OCI-LY3 (cell line): ENCODE measurements around the gene FARP1.

Source experiments
- H2AFZ ChIP-seq: fragments of 200-600, 300-600 bp; shearing (Covaris generic); 2 replicates; pipeline ENCODE4 v1.6.0; 2014; ENCODE audit warnings: antibody characterized with exemption, low read depth, low read length
- H3K27ac ChIP-seq: fragments of 200-600, 300-600 bp; sonication (generic); 2 replicates; pipeline ENCODE4 v1.5.1; 2014; ENCODE audit warnings: mild to moderate bottlenecking, low read length, moderate library complexity, mixed read lengths
- H3K27me3 ChIP-seq: fragments of 200-600, 300-600 bp; sonication (generic); 2 replicates; pipeline ENCODE4 v1.6.1; 2014; ENCODE audit warnings: low read depth, low read length, mixed read lengths
- H3K36me3 ChIP-seq: fragments of 200-600, 300-600 bp; sonication (generic); replicated peaks from 2 replicates; pipeline ENCODE3; 2014; ENCODE audit warnings: low read depth, low read length, mixed read lengths
- H3K4me1 ChIP-seq: fragments of 300-600, 200-600 bp; sonication (generic); 2 replicates; pipeline ENCODE4 v1.6.1; 2014; ENCODE audit warnings: low read length, mixed read lengths
- H3K4me2 ChIP-seq: fragments of 200-600, 300-600 bp; sonication (generic); 2 replicates; pipeline ENCODE4 v1.6.1; 2014; ENCODE audit warnings: low read length, mixed read lengths
- H3K4me3 ChIP-seq: fragments of 300-600, 200-600 bp; sonication (generic); 2 replicates; pipeline ENCODE4 v1.5.1; 2014; ENCODE audit warnings: antibody characterized with exemption, mild to moderate bottlenecking, low read length, moderate library complexity
- H3K79me2 ChIP-seq: fragments of 300-600, 200-600 bp; shearing (Covaris generic); 2 replicates; pipeline ENCODE4 v1.6.1; 2014; ENCODE audit warnings: mild to moderate bottlenecking, low read length, mixed read lengths
- H3K9ac ChIP-seq: fragments of 300-600, 200-600 bp; shearing (Covaris generic); 2 replicates; pipeline ENCODE4 v1.6.0; 2014; ENCODE audit warnings: mild to moderate bottlenecking, low read length, moderate library complexity
- H3K9me3 ChIP-seq: fragments of 200-600, 300-600 bp; shearing (Covaris generic); 2 replicates; pipeline ENCODE4 v1.6.1; 2014; ENCODE audit warnings: low read length, mixed read lengths; ENCODE audit not compliant: insufficient read depth
- H4K20me1 ChIP-seq: fragments of 200-600, 300-600 bp; sonication (generic); 2 replicates; pipeline ENCODE4 v1.6.1; 2016; ENCODE audit warnings: low read length, mixed read lengths; ENCODE audit not compliant: insufficient read depth
- EZH2phosphoT487 ChIP-seq: fragments of 200-600 bp; shearing (Covaris generic); IDR thresholded peaks from 2 replicates; pipeline ENCODE4 v1.6.1; 2018; ENCODE audit warnings: antibody characterized with exemption, mixed run types, low read depth
- TF ChIP-seq, protein P1 (sequence below): fragments of 200-600, 300-600 bp; sonication (generic); IDR thresholded peaks from 2 replicates; pipeline ENCODE4 v1.5.1; 2014; ENCODE audit warnings: antibody characterized with exemption, low read length, low read depth

The FARP1 gene

DNA sequence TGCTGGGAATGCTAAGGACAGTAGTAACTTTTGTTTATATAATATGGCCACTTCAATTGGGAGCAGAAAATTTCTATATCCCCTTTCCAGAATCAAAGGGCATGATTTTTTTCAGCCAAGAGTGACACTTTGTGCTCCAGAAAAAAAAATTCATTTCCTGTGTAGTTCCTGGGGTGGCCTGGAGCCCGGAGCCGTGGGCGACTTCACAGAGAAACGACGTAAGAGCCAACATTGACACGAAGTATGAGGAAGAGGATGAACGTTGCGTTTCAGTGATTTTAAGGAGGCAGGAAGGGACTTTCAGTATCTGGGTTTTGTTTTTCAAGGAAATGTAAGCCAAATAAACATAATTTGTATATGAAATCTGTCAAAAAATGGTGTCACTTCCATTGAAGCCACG, 246.4 kb downstream of the FARP1 start:
- H3K79me2 ChIP-seq, result no peaks in the 10 kb centered on the region
- H3K9ac ChIP-seq, result no peak overlapping the region
- H3K27ac ChIP-seq, result no peak overlapping the region
- H3K9me3 ChIP-seq, result no peaks in the 10 kb centered on the region
- H2AFZ ChIP-seq, result no peak overlapping the region
- H3K36me3 ChIP-seq, result no peaks in the 10 kb centered on the region
- 0 out of 2 replicates have a peak, but pooled peaks cover 2% of the 10 kb centered on the region for H3K27me3 ChIP-seq
- no peaks in the 10 kb centered on the region for H4K20me1 ChIP-seq
- TF ChIP-seq EZH2phosphoT487, result no peak
- TF ChIP-seq, protein P1, sequence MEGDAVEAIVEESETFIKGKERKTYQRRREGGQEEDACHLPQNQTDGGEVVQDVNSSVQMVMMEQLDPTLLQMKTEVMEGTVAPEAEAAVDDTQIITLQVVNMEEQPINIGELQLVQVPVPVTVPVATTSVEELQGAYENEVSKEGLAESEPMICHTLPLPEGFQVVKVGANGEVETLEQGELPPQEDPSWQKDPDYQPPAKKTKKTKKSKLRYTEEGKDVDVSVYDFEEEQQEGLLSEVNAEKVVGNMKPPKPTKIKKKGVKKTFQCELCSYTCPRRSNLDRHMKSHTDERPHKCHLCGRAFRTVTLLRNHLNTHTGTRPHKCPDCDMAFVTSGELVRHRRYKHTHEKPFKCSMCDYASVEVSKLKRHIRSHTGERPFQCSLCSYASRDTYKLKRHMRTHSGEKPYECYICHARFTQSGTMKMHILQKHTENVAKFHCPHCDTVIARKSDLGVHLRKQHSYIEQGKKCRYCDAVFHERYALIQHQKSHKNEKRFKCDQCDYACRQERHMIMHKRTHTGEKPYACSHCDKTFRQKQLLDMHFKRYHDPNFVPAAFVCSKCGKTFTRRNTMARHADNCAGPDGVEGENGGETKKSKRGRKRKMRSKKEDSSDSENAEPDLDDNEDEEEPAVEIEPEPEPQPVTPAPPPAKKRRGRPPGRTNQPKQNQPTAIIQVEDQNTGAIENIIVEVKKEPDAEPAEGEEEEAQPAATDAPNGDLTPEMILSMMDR, result no peak
- no peak overlapping the region for H3K4me3 ChIP-seq
- no peak overlapping the region for H3K4me2 ChIP-seq
- peaks cover 35% of the 10 kb centered on the region for H3K4me1 ChIP-seq

DNA sequence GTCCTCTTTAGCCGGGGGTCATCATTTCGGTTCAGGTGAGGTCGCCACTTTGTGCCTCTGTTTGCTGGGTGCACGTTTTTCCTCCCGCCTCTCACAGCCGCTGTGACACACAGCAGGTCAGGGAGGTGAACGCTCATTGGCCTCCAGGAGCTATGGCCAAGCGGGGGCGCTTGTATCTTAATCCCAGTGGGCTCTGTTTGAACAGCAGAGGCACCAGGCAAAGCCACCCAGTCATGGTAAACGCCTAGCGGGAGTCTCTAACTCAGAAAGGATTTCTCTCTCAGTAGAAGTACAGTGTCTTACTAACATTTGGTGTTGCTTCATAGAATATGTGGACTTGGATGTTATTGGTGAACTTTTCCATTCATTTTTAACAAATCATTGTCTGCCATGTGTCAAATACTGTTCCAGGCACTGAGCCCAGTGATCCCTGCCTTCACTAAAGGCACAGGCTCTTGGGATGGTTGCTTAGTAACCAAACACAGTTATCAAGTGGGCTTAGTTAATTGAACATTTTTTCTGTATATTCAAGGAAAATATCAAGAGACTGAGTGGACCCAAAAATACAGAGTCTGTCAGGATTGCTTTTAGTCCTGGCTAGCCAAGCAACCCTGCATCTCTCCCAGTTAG, 247.3 kb downstream of the FARP1 start:
- no peak overlapping the region for H2AFZ ChIP-seq
- no peaks in the 10 kb centered on the region for H3K9me3 ChIP-seq
- H3K4me3 ChIP-seq, result no peak overlapping the region
- no peaks in the 10 kb centered on the region for H3K79me2 ChIP-seq
- no peaks in the 10 kb centered on the region for H3K27me3 ChIP-seq
- no peak overlapping the region for H3K27ac ChIP-seq
- H3K36me3 ChIP-seq, result no peaks in the 10 kb centered on the region
- H3K9ac ChIP-seq, result no peak overlapping the region
- H4K20me1 ChIP-seq, result no peaks in the 10 kb centered on the region
- no peak for TF ChIP-seq EZH2phosphoT487
- TF ChIP-seq, protein P1, result no peak
- peak overlapping the region; percentile 50 for H3K4me2 ChIP-seq
- peaks cover 27% of the 10 kb centered on the region for H3K4me1 ChIP-seq

DNA sequence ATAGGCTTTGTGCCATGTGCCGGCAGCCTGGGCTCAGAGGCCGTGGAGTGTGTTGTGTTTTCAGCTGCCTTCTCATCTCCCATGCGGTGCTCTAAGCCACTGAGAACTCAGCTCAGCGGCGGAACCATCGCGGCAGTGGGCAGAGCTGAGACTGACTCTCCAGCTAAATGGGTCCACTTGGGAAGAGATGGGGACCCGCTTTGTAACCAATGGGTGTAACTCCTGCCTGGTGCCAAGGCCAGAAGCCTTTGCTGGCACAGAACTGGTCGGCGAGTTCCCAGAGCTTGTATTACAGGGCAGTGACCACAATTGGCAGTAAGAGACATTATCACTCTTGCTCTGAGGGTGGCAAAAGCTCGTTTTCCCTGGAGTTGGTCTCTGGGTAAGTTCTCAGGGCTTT, 251.0 kb downstream of the FARP1 start:
- H3K9ac ChIP-seq, result no peak overlapping the region
- H2AFZ ChIP-seq, result no peak overlapping the region
- H3K36me3 ChIP-seq, result no peaks in the 10 kb centered on the region
- H3K4me1 ChIP-seq, result peaks cover 27% of the 10 kb centered on the region
- TF ChIP-seq EZH2phosphoT487, result no peak
- H3K79me2 ChIP-seq, result no peaks in the 10 kb centered on the region
- no peak overlapping the region for H3K4me3 ChIP-seq
- H3K27ac ChIP-seq, result no peak overlapping the region
- H3K4me2 ChIP-seq, result no peak overlapping the region
- H4K20me1 ChIP-seq, result no peaks in the 10 kb centered on the region
- no peaks in the 10 kb centered on the region for H3K27me3 ChIP-seq
- no peaks in the 10 kb centered on the region for H3K9me3 ChIP-seq

DNA sequence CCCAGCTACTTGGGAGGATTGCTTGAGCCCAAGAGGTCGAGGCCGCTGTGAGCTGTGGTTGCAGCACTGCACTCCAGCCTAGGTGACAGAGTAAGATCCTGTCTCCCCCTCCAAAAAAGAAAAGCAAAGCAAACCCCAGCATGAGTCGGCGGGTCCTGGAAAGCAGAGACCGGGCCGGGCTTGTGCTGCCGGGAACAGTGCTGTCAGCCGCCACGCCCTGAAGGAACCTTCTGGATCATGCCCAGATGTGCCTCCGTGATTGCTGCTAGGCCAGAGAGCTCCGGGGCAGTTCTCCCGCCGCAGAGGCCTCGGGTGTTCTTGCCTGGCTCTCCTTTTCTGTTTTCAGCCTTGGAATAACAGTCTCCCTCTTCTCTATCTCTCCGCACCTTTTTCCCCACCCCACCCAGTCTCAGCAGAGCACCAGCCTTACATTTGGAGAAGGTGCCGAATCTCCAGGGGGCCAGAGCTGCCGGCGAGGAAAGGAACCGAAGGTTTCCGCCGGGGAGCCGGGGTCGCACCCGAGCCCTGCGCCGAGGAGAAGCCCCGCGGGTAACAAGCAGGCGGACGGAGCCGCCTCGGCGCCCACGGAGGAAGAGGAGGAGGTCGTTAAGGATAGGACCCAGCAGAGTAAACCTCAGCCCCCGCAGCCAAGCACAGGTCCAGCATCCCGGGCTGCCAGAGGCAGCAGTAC, 252.1 kb downstream of the FARP1 start:
- TF ChIP-seq, protein P1, result no peak
- TF ChIP-seq EZH2phosphoT487, result no peak
- Histone ChIP-seq H3K4me1 (peaks cover 27% of the 10 kb centered on the region), H3K9ac (no peak overlapping the region), H2AFZ (no peak overlapping the region), H3K4me3 (no peak overlapping the region), H3K4me2 (no peak overlapping the region), H3K27me3 (no peaks in the 10 kb centered on the region), H3K27ac (no peak overlapping the region), H3K79me2 (no peaks in the 10 kb centered on the region), H4K20me1 (no peaks in the 10 kb centered on the region), H3K9me3 (no peaks in the 10 kb centered on the region), H3K36me3 (no peaks in the 10 kb centered on the region)
